SK-N-SH treated with all-trans-retinoic acid at 6 μM for 48 hours (cell line): ENCODE results near the gene PRKAB2.
"Not testable (repeated sequence)": the region's sequence is repeated elsewhere in the genome, so short reads cannot be mapped to it uniquely, and the experiment has no call there.

Source experiments
- ARNTL ChIP-seq: fragments of 450-650 bp; formaldehyde crosslinking; IDR thresholded peaks from 2 replicates; pipeline ENCODE4 v1.5.0; 2020; ENCODE audit warnings: low read depth, mild to moderate bottlenecking, moderate library complexity, borderline replicate concordance
- CREB5 ChIP-seq: fragments of 250-450 bp; sonication (Bioruptor Pico); IDR thresholded peaks from 2 replicates; pipeline ENCODE4 v1.5.1; 2020; ENCODE audit warnings: low read depth, mild to moderate bottlenecking, moderate library complexity
- ESRRG ChIP-seq: fragments of 250-450 bp; sonication (Bioruptor Pico); IDR thresholded peaks from 2 replicates; pipeline ENCODE4 v1.6.1; 2021; ENCODE audit warnings: mild to moderate bottlenecking
- ISL1 ChIP-seq: fragments of 250-450 bp; sonication (Bioruptor Pico); IDR thresholded peaks from 2 replicates; pipeline ENCODE4 v2.1.2; 2022; ENCODE audit warnings: mild to moderate bottlenecking, moderate library complexity
- PPARA ChIP-seq: fragments of 250-450 bp; sonication (Bioruptor Pico); IDR thresholded peaks from 2 replicates; pipeline ENCODE4 v1.5.0; 2020; ENCODE audit warnings: mild to moderate bottlenecking, borderline replicate concordance
- RARB ChIP-seq: fragments of 250-450 bp; sonication (Bioruptor Pico); IDR thresholded peaks from 2 replicates; pipeline ENCODE4 v1.8.0; 2021; ENCODE audit warnings: mild to moderate bottlenecking, moderate library complexity
- SNAI2 ChIP-seq: fragments of 250-450 bp; sonication (Bioruptor Pico); IDR thresholded peaks from 2 replicates; pipeline ENCODE4 v1.5.0; 2020; ENCODE audit warnings: mild to moderate bottlenecking, moderate library complexity
- ZFP30 ChIP-seq: fragments of 450-650 bp; formaldehyde crosslinking; IDR thresholded peaks from 2 replicates; pipeline ENCODE4 v1.5.0; 2022; ENCODE audit warnings: mild to moderate bottlenecking, moderate library complexity
- ZNF8 ChIP-seq: fragments of 450-650 bp; formaldehyde crosslinking; IDR thresholded peaks from 2 replicates; pipeline ENCODE4 v1.5.0; 2020; ENCODE audit warnings: mild to moderate bottlenecking, moderate library complexity
- TF ChIP-seq, protein P1 (sequence below): fragments of 250-450 bp; sonication (Bioruptor Pico); IDR thresholded peaks from 2 replicates; pipeline ENCODE4 v1.8.0; 2021; ENCODE audit warnings: low read depth, mild to moderate bottlenecking, moderate library complexity, borderline replicate concordance
- TF ChIP-seq, protein P2 (sequence below): fragments of 250-450 bp; sonication (Bioruptor Pico); IDR thresholded peaks from 2 replicates; pipeline ENCODE4 v1.5.0; 2020; ENCODE audit warnings: mild to moderate bottlenecking, moderate library complexity

DNA sequence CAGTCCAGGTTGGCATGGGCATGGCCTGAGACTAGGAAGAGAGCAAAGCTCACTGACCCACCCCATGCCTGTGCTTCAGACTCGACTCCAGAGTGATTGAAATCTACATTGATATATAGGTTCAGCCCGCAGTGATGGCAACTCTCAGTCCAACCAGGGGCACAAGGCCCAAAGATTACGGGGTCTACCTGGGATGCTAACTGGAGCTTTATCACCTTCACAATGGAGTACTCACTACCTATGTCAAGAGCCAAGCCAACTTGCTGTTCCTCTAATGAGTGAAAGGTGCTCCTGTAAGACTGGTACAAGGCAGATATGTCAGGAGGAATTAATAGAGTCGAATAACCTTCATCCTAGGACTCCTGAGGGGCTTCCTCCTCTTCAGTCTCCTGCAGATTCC, 57.2 kb downstream of the PRKAB2 start:
- TF ChIP-seq ARNTL (CRISPR knock-in tag); ESRRG (CRISPR knock-in tag); ZNF8; ISL1 (CRISPR knock-in tag); RARB; SNAI2 (CRISPR knock-in tag); ZFP30; CREB5 (CRISPR knock-in tag); PPARA: not testable (repeated sequence)
- TF ChIP-seq, protein P1, sequence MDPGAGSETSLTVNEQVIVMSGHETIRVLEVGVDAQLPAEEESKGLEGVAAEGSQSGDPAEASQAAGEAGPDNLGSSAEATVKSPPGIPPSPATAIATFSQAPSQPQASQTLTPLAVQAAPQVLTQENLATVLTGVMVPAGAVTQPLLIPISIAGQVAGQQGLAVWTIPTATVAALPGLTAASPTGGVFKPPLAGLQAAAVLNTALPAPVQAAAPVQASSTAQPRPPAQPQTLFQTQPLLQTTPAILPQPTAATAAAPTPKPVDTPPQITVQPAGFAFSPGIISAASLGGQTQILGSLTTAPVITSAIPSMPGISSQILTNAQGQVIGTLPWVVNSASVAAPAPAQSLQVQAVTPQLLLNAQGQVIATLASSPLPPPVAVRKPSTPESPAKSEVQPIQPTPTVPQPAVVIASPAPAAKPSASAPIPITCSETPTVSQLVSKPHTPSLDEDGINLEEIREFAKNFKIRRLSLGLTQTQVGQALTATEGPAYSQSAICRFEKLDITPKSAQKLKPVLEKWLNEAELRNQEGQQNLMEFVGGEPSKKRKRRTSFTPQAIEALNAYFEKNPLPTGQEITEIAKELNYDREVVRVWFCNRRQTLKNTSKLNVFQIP (CRISPR knock-in tag) = not testable (repeated sequence)
- TF ChIP-seq, protein P2, sequence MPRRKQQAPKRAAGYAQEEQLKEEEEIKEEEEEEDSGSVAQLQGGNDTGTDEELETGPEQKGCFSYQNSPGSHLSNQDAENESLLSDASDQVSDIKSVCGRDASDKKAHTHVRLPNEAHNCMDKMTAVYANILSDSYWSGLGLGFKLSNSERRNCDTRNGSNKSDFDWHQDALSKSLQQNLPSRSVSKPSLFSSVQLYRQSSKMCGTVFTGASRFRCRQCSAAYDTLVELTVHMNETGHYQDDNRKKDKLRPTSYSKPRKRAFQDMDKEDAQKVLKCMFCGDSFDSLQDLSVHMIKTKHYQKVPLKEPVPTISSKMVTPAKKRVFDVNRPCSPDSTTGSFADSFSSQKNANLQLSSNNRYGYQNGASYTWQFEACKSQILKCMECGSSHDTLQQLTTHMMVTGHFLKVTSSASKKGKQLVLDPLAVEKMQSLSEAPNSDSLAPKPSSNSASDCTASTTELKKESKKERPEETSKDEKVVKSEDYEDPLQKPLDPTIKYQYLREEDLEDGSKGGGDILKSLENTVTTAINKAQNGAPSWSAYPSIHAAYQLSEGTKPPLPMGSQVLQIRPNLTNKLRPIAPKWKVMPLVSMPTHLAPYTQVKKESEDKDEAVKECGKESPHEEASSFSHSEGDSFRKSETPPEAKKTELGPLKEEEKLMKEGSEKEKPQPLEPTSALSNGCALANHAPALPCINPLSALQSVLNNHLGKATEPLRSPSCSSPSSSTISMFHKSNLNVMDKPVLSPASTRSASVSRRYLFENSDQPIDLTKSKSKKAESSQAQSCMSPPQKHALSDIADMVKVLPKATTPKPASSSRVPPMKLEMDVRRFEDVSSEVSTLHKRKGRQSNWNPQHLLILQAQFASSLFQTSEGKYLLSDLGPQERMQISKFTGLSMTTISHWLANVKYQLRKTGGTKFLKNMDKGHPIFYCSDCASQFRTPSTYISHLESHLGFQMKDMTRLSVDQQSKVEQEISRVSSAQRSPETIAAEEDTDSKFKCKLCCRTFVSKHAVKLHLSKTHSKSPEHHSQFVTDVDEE = not testable (repeated sequence)
